PC-9 (cell line): Measurements from ENCODE around the gene CLEC18B.

Experiments
- CTCF ChIP-seq: fragments of 200-600 bp; sonication (generic); conservative IDR thresholded peaks from 2 replicates; pipeline ENCODE4 v1.6.1; 2017; ENCODE audit warnings: mixed run types, antibody characterized with exemption, mild to moderate bottlenecking, moderate library complexity
- EZH2 ChIP-seq: fragments of 200-600 bp; sonication (generic); IDR thresholded peaks from 2 replicates; pipeline ENCODE4 v1.8.0; 2017; ENCODE audit warnings: antibody characterized with exemption, low read depth

- TF ChIP-seq CTCF = no peak
- no peak for TF ChIP-seq EZH2
Observed at GRCh38 chr16:74461826-74462225, 40.5 kb upstream of the CLEC18B start.
